Liver (tissue), 9 donors: ENCODE measurements around the gene IGSF8. TPM values are rescaled to one million over a fixed set of nuclear protein-coding genes. Genes with fewer than 3 reads are reported as not detected.

Experiments used
- DNase-seq: peaks from one replicate; pipeline ENCODE4 v3.0.0-alpha.2; 2017; ENCODE audit warnings: low spot score
- H3K27ac ChIP-seq, 2 donors: one replicate each; pipeline ENCODE4 v1.7.0; 2013; ENCODE audit warnings: inconsistent platforms in 2 of 2, low read length in 2 of 2, control low read depth in 1 of 2, low read depth in 1 of 2, mild to moderate bottlenecking in 1 of 2
- H3K27me3 ChIP-seq, 4 donors: one replicate each; pipeline versions ENCODE4 v1.6.1 to v1.7.0; 2013; ENCODE audit warnings: low read length in 3 of 4, inconsistent platforms in 1 of 4, mild to moderate bottlenecking in 1 of 4, moderate library complexity in 1 of 4; ENCODE audit not compliant: control insufficient read depth in 4 of 4, insufficient read depth in 4 of 4
- H3K36me3 ChIP-seq, 4 donors: one replicate each; pipeline versions ENCODE4 v1.6.1 to v1.7.0; 2013; ENCODE audit warnings: low read length in 3 of 4, mild to moderate bottlenecking in 3 of 4, low read depth in 1 of 4, moderate library complexity in 1 of 4; ENCODE audit not compliant: control insufficient read depth in 4 of 4, insufficient read depth in 3 of 4
- H3K4me1 ChIP-seq, 4 donors: one replicate each; pipeline versions ENCODE4 v1.6.1 to v1.7.0; 2013; ENCODE audit warnings: low read length in 3 of 4, mild to moderate bottlenecking in 3 of 4, moderate library complexity in 1 of 4; ENCODE audit not compliant: control insufficient read depth in 4 of 4, insufficient read depth in 4 of 4
- H3K4me3 ChIP-seq, 3 donors: one replicate each; pipeline versions ENCODE4 v1.6.1 to v1.7.0; 2013; ENCODE audit warnings: low read length in 3 of 3, control low read depth in 1 of 3, low read depth in 1 of 3, mild to moderate bottlenecking in 1 of 3
- H3K9ac ChIP-seq, 2 donors: one replicate each; pipeline ENCODE4 v1.7.0; 2013; ENCODE audit warnings: low read length in 2 of 2, mild to moderate bottlenecking in 2 of 2, moderate library complexity in 2 of 2, control low read depth in 1 of 2, low read depth in 1 of 2
- H3K9me3 ChIP-seq, 4 donors: one replicate each; pipeline versions ENCODE4 v1.6.1 to v1.7.0; 2013; ENCODE audit warnings: low read length in 3 of 4; ENCODE audit not compliant: control insufficient read depth in 4 of 4
- EGR1 ChIP-seq, 2 donors: IDR thresholded peaks; 2 replicates each; pipeline ENCODE4 v1.6.1; 2016 to 2018; ENCODE audit warnings: antibody characterized with exemption in 2 of 2, low read depth in 2 of 2
- FOXA1 ChIP-seq: IDR thresholded peaks from 2 replicates; pipeline ENCODE4 v1.6.1; 2016; ENCODE audit warnings: antibody characterized with exemption
- GABPA ChIP-seq, 2 donors: IDR thresholded peaks in 1 of 2; conservative IDR thresholded peaks in 1 of 2; 2 replicates each; pipeline ENCODE4 v1.6.1; 2016; ENCODE audit warnings: antibody characterized with exemption in 2 of 2, mild to moderate bottlenecking in 1 of 2, moderate library complexity in 1 of 2
- HNF4A ChIP-seq, 2 donors: conservative IDR thresholded peaks; 2 replicates each; pipeline ENCODE4 v1.6.1; 2016; ENCODE audit warnings: antibody characterized with exemption in 2 of 2, mild to moderate bottlenecking in 2 of 2
- HNF4G ChIP-seq: IDR thresholded peaks from 2 replicates; pipeline ENCODE4 v1.6.1; 2016; ENCODE audit warnings: antibody characterized with exemption
- RAD21 ChIP-seq, 2 donors: IDR thresholded peaks; 2 replicates each; pipeline ENCODE4 v1.6.1; 2016; ENCODE audit warnings: antibody characterized with exemption in 2 of 2, mild to moderate bottlenecking in 2 of 2
- RXRA ChIP-seq, 2 donors: IDR thresholded peaks; 2 replicates each; pipeline ENCODE4 v1.6.1; 2017 to 2018; ENCODE audit warnings: antibody characterized with exemption in 2 of 2, mild to moderate bottlenecking in 1 of 2
- TAF1 ChIP-seq: conservative IDR thresholded peaks from 2 replicates; pipeline ENCODE4 v1.6.1; 2016; ENCODE audit warnings: antibody characterized with exemption, mild to moderate bottlenecking
- YY1 ChIP-seq: IDR thresholded peaks from 2 replicates; pipeline ENCODE4 v1.6.1; 2016; ENCODE audit warnings: antibody characterized with exemption, mild to moderate bottlenecking
- WGBS: extraction: QIAGEN DNeasy Blood & Tissue Kit; methylation state at CpG from one replicate; pipeline ENCODE4 v1.1.7; 2013; 5-methylcytosine and 5-hydroxymethylcytosine counted together
- polyA plus RNA-seq, 2 donors: library from polyadenylated mRNA; stranded (reverse) in 1 of 2; unstranded in 1 of 2; fragments of 200-250 nt in 1 of 2; fragments of >200 nt in 1 of 2; fragmentation: Nextera tagmentation in 1 of 2; extraction: Ambion mirVana in 1 of 2; gene quantifications; one replicate each; pipeline versions ENCODE4 v1.2.1 to v1.2.3, GENCODE V29; 2013 to 2015
- total RNA-seq, 2 donors: library from RNA; depleted of rRNA; stranded (reverse); fragments of >200 nt; gene quantifications; one replicate each; pipeline ENCODE4 v1.2.3, GENCODE V29; 2014
- TF ChIP-seq, protein P1 (sequence below): fragments of 150-350 bp; IDR thresholded peaks from 2 replicates; pipeline ENCODE4 v1.5.1; 2017; ENCODE audit warnings: improper control_type of control experiment, low read depth, low read length; ENCODE audit not compliant: missing input control
- donor health status: healthy.
- donor health status: healthy.
- donor health status: healthy.
- donor health status: healthy.
- donor health status: healthy.

The IGSF8 gene
- total and polyA plus RNA-seq, 4 donors, result 9.8 to 24.3 (median 20.3) TPM

- Histone ChIP-seq H3K27ac (no peak overlapping the region), H3K4me3 (no peak overlapping the region), H3K27me3 (no peaks in the 10 kb centered on the region), H3K9me3 (no peaks in the 10 kb centered on the region), H3K9ac (no peak overlapping the region), H3K36me3 (no peaks in the 10 kb centered on the region), H3K4me1 (peaks cover 0 to 15% (median 5%) of the 10 kb centered on the region in 4 donors)
- TF ChIP-seq YY1 (no peak), TAF1 (no peak), EGR1 (IDR thresholded peaks at IDR 0.05; ENCODE audit: low read depth in 2 of 2) (no peak)
- WGBS, result 76% methylated on average over 9 of the region's 9 CpGs
- DNase-seq, result no peak
Observed at GRCh38 chr1:160047111-160047991, 51.1 kb downstream of the IGSF8 start.

GRCh38 chr1:160046494-160047110, 51.8 kb downstream of the IGSF8 start:
- 17% methylated on average over 11 of the region's 11 CpGs for WGBS
- peak; percentile 65 for DNase-seq
- no peak overlapping the region for H3K27ac ChIP-seq

GRCh38 chr1:160045653-160046052, 52.8 kb downstream of the IGSF8 start:
- WGBS, result 52% methylated on average over 2 of the region's 2 CpGs
- TF ChIP-seq FOXA1, result no peak
- TF ChIP-seq RXRA (IDR thresholded peaks at IDR 0.05), result peak in 1 of 2 donors; percentile 5
- TF ChIP-seq HNF4A (conservative IDR thresholded peaks at IDR 0.05), result peak; percentile 37 to 47
- no peak for TF ChIP-seq EGR1 (IDR thresholded peaks at IDR 0.05; ENCODE audit: low read depth in 2 of 2)
- no peak for TF ChIP-seq TAF1
- no peaks in the 10 kb centered on the region for H3K36me3 ChIP-seq
- H3K4me3 ChIP-seq, result no peak overlapping the region
- H3K27ac ChIP-seq, result no peak overlapping the region
- H3K9me3 ChIP-seq, result no peaks in the 10 kb centered on the region
- DNase-seq, result no peak
- no peaks in the 10 kb centered on the region for H3K27me3 ChIP-seq
- H3K9ac ChIP-seq, result no peak overlapping the region
- peaks cover 0 to 15% (median 5%) of the 10 kb centered on the region in 4 donors for H3K4me1 ChIP-seq

More at GRCh38 chr1:160046494-160047110, 51.8 kb downstream of the IGSF8 start:
- Histone ChIP-seq H3K36me3 (no peaks in the 10 kb centered on the region), H3K4me3 (no peak overlapping the region), H3K9ac (no peak overlapping the region), H3K9me3 (no peaks in the 10 kb centered on the region), H3K4me1 (peaks cover 0 to 15% (median 5%) of the 10 kb centered on the region in 4 donors), H3K27me3 (no peaks in the 10 kb centered on the region)
- TF ChIP-seq GABPA (IDR thresholded peaks at IDR 0.05 in 1 of 2, conservative IDR thresholded peaks at IDR 0.05 in 1 of 2) (no peak), HNF4G (no peak), RAD21 (IDR thresholded peaks at IDR 0.05) (peak; percentile 72 to 80), FOXA1 (no peak)
- TF ChIP-seq, protein P1, sequence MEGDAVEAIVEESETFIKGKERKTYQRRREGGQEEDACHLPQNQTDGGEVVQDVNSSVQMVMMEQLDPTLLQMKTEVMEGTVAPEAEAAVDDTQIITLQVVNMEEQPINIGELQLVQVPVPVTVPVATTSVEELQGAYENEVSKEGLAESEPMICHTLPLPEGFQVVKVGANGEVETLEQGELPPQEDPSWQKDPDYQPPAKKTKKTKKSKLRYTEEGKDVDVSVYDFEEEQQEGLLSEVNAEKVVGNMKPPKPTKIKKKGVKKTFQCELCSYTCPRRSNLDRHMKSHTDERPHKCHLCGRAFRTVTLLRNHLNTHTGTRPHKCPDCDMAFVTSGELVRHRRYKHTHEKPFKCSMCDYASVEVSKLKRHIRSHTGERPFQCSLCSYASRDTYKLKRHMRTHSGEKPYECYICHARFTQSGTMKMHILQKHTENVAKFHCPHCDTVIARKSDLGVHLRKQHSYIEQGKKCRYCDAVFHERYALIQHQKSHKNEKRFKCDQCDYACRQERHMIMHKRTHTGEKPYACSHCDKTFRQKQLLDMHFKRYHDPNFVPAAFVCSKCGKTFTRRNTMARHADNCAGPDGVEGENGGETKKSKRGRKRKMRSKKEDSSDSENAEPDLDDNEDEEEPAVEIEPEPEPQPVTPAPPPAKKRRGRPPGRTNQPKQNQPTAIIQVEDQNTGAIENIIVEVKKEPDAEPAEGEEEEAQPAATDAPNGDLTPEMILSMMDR, result peak; percentile 46
